NCI-H146 (cell line): ENCODE data around the gene ATP10B.

Experiments
- DNase-seq: peaks from one replicate; lab custom pipeline; 2025; lab: John Stamatoyannopoulos, UW

ATP10B gene

DNA sequence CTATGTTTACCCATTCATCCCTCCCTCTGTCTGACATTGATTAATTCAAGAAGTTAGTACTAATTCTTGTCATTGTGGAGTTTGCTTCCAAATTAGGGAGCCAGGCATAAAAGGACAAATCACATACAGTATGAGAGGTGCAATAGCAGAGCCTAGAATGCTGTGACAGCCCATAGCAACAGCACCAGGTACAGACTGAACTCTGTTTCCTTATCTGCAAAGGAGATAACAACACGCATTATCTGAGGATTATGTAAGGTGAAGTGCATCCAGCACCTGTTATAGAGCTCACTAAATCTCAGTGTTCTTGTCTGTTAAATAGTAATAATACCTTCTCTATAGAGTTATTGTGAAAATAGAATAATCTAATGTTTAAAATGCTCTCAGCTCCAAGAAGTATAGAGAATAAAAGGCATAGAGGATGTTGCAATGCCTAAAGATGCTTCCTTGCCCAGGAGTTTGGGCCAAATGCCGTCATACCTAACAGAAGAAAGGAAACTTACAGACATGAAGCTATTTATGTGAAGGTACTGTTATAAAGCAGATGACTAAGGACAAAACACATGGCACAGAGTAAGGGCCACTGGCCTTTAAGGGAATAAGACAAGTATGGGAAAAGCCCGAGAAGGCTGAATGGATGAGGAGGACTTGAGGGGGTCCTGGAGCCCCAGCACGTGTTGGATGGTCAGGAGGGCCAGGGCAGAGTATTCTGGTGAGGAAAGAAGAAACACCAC, 214.5 kb downstream of the ATP10B start:
- no peak for DNase-seq

GRCh38 chr5:160635663-160636062, 216.3 kb downstream of the ATP10B start:
- no peak for DNase-seq

- no peak for DNase-seq
These were observed 217.0 kb downstream of the ATP10B start for GRCh38 chr5:160635046-160635445.

GRCh38 chr5:160629003-160629402, 223.0 kb downstream of the ATP10B start:
- DNase-seq, result no peak

DNA sequence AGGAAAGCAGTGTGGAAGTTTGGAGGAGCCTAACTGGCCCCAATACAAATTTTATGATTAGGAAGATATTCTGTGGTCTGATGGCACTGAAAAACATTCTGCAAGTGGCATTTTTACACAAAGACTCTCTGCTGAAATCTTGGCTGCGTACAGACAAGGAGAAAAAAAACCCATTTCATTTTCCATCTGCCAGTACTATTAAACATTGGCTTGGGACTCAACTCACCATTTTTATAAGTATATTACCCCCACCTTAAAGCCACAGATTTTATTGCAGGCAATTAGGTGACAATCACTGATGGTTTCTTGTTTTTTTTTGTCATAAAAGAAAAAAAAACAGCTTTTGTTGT, 223.4 kb downstream of the ATP10B start:
- DNase-seq, result no peak

DNA sequence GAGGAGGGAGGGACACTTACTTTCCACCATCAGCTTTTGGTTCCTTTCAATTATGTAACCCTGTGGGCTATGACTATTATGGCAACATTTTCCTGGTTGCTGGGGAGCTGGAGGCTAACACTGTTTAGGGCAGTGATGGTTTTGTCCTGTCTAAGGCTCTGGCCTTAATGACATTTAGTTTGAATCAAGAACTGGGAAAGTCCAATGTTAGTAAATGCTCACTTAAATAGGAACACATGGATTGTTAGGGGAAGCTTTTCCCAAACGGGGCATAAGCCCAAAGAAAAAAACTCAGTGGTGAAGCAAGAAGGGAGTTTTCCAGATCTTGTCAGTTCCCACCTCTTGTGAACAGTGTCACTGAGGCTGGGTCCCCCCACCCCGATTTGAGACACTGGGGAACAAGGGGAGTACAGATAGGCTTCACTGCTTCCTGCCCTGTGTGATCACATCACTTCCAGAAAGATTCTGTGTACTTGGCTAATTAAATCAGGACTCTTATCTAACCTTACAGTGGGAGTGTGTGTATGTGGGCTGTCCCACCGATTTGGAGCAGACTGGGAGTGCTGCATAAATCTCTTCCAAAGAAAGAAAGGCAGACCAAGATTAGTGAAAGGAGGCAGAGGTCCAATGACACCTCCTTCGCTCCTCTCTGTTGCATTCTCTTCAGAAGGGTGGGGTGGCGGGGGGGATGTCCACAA, 223.9 kb downstream of the ATP10B start:
- no peak for DNase-seq

- no peak for DNase-seq
These were observed 225.7 kb downstream of the ATP10B start for GRCh38 chr5:160626322-160626721.

GRCh38 chr5:160621526-160621925, 230.5 kb downstream of the ATP10B start:
- DNase-seq, result no peak

GRCh38 chr5:160620401-160620800, 231.6 kb downstream of the ATP10B start:
- DNase-seq, result no peak

- no peak for DNase-seq
These were observed 232.6 kb downstream of the ATP10B start for GRCh38 chr5:160619381-160619780.

DNA sequence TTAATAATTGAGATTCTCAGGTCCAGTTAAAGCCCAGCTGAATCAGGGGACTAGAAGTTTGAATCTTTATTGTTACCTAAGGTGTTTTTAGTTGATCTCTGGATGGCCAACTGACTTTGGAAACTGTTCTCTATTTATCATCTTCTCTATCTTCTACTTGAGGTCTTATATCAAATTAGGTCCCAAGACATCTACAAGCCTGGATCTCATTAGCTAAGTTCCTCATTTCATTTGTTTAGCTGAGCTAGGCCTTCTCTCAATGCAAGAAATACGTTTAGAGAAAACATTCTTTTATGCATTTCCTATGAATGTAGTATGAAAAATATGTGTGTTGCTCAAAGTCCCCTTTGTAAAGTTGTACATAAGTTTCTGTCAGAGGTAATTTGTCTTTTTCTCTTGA, 233.7 kb downstream of the ATP10B start:
- DNase-seq, result no peak

DNA sequence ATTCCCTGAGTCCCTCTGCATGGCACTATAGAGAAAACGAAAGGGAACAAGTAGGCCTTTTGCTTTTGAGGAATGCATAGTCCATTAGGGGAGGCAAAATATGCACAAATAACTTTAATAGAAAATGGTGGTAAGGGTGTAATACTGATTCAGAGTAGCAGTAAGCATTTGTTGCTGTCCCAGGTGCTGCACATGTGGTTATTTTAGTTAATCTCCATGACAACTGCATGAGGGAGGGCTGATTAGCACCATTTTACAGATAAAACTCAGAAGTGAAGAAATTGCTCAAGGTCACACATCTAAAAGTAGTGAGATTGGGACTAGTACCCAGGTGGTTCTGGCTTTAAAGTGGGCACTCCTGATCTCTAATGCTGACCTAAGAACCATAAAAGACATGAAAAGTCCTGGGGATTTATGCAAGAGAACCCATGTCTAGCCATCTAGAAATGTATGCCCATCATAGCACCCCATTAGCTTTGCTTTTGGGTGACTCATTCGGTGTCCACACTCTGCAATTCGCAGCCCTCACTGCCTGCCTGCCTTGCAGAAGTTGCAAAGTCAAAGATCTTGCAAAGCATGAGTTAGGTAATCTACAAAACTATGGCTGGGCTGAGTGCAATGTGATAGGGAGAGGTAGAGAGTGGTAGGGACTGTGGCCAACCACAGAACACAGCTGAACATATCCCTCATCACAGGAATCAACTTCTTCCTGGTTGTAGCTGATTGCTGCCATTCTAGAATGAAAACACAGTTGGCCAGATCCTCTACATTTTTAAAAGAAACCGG, 235.1 kb downstream of the ATP10B start:
- DNase-seq, result no peak

- no peak for DNase-seq
These were observed 237.9 kb downstream of the ATP10B start for GRCh38 chr5:160614136-160614535.

DNA sequence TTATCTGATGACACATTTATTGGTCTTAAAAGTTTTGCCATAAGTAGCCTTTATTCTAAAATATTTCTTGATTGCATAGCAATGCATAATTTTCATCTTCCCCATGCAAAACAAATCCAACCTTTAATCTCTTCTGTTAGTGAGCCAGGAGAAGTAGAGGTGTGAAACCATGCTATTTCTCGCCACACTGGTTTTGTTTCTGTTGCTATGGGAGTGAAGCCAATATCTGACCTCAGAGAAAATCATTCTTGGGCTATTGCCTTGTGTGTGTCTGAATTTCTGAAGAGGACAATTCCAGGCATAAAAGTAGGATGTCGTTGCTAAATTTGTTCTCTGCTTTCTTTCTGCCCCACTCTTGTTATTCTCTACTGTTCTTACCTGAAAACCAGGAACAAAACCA, 246.7 kb downstream of the ATP10B start:
- DNase-seq, result no peak

DNA sequence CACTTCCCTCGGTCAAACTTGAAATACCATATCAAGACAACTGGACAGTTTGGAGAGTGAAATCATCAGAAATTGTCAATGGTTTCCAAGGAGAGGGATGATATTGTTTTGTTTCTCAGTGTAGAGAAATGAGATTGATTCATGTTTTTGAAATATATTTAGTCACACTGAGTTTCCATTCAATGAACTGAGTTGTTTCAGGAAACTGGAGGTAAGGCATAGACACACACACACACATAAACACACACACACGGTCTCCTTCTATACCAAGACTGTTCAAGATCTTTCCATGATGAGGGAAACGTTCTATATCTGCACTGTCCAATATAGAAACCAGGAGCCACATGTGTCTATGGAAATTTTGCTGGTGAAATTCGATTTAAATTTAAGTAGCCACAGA, 247.5 kb downstream of the ATP10B start:
- no peak for DNase-seq

DNA sequence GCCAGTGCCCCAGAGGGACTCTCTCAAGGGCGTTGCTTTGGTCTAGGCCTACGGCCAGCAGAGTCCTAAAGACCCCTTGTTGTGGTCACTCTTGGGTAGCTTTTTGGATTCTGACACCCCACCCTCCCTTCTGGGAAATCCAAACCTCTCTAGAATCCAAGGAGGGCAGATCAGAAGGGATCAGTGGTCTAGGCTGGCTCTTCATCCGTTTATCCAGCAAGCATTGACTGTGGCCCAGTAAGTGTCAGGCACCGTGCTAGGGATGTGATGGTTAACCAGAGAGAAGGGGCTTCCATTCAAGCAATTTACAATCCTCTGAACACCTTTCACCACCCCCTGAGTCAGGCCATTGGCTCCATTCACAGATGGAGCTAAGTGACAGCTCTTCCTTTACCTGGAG, 249.3 kb downstream of the ATP10B start:
- no peak for DNase-seq

- no peak for DNase-seq
These were observed 251.0 kb downstream of the ATP10B start for GRCh38 chr5:160601046-160601445.

- DNase-seq, result no peak
These were observed 278.7 kb downstream of the ATP10B start for GRCh38 chr5:160573318-160573717.

- no peak for DNase-seq
These were observed 284.8 kb downstream of the ATP10B start for GRCh38 chr5:160567031-160567705.

- DNase-seq, result no peak
These were observed 286.6 kb downstream of the ATP10B start for GRCh38 chr5:160565376-160565775.

DNA sequence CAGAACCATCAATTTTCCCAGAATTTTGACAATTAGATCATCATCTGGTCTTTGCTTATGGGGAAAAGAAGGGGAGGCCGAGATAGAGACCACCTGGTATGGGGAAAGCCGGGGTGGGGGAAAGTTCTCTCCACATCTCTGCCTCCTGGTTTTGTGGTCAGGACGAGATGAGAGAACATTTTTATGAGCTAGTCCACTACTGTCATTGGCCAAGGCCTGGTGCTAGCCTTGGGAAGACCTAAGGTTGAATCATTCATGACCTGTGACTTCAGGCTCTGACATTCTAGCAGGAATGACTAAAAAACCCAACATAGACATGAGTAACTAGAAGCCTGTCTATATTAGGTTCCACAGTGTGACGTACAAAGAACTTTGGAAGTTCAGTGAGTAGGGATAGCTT, 295.2 kb downstream of the ATP10B start:
- no peak for DNase-seq

- peak; percentile 78 for DNase-seq
These were observed 295.9 kb downstream of the ATP10B start for GRCh38 chr5:160555971-160556631.
